Right ventricle myocardium superior (tissue), 1 donor: ENCODE measurements around the gene TMEM43. TPM values are rescaled to one million over a fixed set of nuclear protein-coding genes. Genes with fewer than 3 reads are reported as not detected.

Experiments
- ATAC-seq: fragments of 200-7000 bp; cut with Tn5 transposase; one replicate; pipeline ENCODE4 v1.9.1; 2020; ENCODE audit warnings: mild to moderate bottlenecking; ENCODE audit not compliant: poor library complexity
- DNase-seq: peaks from one replicate; pipeline ENCODE4 v3.0.0-alpha.2; 2020
- intact Hi-C: fragments of 100-400 bp; cut with DNase I; formaldehyde crosslinking; loops from one replicate; pipeline ENCODE4 v1.11.2; 2022
- total RNA-seq: library from RNA; stranded (reverse); fragmentation: NEBNext Ultra II Directional; extraction: Animal tissue kit (Norgen Biotek cat#: 25700); gene quantifications from one replicate; pipeline ENCODE4 v1.2.1, GENCODE V29; 2021
- donor health status: DM: no; HTN: yes; CAD: no; lungs with severe emphysema.

The TMEM43 gene
- total RNA-seq, 1 donor from 2014 or later: 32.1 TPM

DNA sequence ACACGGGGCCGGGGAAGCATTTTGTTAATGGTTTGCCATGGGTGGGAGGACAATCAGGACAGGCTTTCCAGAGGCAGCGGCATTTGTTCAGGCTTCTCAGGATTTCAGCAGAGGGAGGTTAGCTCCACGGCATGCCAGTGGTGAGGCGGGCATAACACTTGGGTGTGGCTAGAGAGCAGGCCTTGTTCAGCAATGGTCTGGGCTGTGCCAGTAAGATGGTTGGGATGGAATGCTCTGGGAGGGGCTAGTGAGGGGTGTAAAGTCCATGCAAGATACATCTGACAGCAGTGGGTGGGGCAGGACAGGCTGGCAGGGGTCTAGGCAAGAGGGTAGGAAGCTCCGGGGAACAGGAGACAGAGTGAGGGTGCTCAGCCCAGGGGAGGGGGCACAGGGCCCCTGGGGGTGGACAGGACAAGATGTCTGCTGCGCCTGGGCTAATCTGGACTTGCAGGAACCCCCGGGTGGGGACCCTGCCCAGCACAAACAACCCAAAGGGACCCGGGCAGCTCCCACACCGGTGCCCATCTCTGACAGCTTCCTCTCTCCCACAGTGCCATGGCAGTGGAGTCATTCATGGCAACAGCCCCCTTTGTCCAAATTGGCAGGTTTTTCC lies 8.4 kb downstream of the TMEM43 start:
- no peak for DNase-seq
- intact Hi-C loops: no loop called here
- no peak for ATAC-seq

DNA sequence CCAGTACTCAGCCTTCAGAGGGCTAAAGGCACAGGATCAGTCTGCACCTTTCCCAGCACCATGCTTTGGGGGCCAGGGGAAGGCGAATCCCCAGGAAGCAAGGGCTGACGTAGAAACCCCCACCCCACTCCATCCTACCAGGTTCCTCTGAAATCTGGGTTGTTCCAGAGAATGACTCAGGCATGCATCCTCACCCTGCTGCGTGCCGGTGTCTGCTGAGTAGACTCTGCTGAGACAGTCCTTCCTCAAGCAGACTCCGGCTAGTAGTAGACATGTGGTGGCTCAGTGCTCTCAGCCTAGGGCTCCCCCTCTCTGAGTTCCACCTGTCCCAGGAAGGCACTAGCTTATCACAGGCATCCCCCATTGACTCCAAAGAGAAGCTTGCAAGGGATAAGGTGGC lies 9.0 kb downstream of the TMEM43 start:
- ATAC-seq (no peak), DNase-seq (no peak)
- intact Hi-C loops: no loop called here

DNA sequence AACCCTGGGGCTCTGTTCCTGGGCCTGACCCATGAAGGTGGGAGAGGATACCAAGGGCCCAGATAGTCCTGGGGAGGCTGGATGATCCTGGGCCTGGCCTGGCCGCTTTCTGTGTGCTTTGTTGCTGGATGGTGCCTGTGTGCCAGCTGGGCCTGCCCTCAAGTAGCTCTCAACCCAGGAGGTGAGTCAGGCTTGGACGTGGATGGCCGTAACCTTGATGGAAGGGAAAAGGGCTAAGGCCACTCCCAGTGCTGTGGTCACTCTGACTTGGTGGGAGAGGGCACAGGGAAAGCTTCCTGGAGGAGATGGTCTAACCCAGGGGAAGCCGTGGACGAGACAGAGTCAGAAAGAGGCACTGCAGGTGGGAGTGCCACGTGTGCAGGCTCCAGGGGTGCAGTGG lies 9.4 kb downstream of the TMEM43 start:
- DNase-seq (no peak), ATAC-seq (no peak)
- intact Hi-C loops: no loop called here

DNA sequence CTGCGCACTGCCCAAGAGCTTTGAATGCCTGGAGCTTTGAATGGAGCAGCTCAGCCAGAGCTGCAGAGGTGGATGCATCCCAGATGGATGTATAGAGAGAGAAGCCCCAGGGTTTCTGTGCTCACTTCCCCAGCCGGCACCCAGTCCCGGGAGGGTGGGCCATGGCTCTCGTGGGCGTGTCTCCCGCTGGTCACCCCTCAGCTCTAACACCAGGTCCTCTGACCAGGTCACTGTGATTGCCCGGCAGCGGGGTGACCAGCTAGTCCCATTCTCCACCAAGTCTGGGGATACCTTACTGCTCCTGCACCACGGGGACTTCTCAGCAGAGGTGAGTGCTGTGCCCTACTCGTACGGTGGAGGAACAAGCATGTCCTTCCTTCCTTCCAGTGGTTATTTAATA lies 10.7 kb downstream of the TMEM43 start:
- no peak for DNase-seq
- intact Hi-C loops: no loop called here
- ATAC-seq: no peak

DNA sequence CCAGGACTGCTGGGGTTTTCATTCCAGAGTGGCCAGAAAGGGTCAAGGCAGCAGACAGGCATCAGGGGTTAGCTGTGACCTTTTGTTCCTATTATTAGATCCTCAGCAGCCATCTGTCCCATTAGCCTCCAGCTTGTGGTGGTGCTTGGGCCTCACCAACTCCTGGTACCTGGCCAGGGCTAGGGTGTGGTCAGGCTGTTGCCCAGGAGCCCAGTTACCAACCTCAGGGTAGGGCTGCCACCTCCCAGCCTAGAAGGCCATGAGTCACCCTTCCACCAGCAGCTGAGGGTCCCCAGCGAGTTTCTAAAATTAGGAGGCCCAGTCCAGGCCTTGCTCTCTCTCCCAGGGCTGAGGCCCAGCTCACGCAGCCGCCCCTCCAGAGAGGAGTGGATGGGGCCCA lies 12.2 kb downstream of the TMEM43 start:
- ATAC-seq (peak; percentile 3), DNase-seq (no peak)
- intact Hi-C loops: no loop called here

DNA sequence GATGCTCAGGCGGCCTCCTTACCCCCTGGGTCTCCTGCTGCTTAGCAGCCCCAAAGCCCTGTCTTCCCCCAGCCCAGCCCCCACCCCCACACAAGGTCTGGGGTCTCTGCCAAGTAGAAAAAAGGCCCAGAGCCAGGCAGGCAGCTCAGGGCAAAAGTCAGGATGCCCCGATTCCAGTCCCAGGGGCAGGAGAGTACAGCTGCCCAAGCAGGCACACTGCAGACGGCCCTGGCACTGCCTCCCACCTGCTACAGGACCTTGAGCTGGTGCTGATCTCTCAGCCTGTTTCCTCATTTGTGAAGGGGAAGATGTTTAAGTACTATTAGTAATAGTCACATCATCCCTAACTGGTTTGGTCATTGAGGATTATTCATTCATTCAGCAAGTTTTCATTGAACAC lies 12.6 kb downstream of the TMEM43 start:
- DNase-seq (no peak), ATAC-seq (no peak)
- intact Hi-C loops: no loop called here

DNA sequence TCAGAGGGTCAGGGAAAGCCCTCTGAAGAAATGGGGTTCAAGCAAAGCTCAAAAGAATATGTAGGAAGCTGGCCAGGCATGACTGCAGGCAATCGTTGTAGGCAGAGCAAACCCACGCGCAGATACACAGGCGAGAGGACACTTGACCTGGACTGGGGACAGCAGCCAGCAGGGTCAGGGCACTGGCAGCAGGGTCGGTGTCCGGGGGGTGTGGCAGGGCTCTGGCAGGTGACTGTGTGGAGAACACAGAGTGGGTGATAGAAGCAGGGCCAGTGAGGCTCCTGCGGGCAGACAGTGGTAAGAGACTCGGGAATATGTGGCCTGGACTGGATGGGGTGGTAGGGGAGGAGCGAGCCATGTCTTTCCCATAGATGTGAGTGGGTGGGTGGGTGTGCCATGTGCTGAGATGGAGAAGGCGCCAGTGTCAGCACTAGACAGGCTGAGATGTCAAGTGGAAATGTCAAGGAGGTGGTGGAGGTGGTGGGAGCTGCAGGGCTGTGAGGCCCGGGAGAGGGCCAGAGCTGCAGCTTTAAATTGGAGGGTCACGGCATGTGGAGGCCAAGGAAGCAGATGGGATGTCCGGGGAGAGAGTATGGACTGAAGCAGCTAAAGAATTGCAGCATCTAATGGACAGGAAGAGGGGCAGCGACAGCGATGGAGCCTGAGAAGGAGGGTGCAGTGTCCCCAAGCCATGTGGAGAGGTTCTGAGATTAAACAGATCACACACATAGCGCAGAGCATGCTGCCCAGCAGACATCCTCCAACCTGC lies 13.4 kb downstream of the TMEM43 start:
- ATAC-seq: no peak
- DNase-seq: no peak
- intact Hi-C loops: no loop called here

DNA sequence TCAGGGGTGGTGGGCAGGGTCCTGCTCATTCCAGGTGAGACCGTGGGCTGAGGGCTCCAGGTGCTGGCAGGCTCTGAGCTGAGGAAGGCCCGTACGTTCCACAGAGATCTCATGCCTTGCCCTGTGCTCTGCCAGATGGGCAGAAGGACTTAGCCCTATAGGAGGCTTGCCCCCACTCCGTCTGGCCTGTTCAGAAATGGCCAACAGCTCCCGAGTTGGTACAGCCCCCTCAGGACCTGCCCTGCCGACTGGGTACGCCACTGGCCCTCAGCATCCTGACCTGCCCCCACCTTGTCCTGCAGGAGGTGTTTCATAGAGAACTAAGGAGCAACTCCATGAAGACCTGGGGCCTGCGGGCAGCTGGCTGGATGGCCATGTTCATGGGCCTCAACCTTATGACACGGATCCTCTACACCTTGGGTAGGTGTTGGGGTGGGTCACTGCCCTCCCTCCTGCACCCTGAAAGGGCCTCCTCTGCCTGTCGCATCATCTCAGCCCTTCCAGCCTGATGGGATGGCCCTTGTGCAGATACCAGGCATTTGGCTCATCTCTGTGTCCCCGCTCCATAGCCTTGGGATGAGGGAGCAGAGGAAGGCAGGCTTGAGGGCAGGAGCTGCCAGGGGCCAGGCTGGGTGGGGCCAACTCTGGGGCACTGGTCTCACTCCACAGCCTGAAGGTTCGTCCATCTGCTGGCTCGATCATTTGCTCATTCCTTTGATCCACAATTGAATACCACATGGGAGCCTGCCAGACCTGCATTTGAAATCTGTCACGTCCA lies 14.2 kb downstream of the TMEM43 start:
- no peak for ATAC-seq
- intact Hi-C loops: no loop called here
- DNase-seq: no peak

DNA sequence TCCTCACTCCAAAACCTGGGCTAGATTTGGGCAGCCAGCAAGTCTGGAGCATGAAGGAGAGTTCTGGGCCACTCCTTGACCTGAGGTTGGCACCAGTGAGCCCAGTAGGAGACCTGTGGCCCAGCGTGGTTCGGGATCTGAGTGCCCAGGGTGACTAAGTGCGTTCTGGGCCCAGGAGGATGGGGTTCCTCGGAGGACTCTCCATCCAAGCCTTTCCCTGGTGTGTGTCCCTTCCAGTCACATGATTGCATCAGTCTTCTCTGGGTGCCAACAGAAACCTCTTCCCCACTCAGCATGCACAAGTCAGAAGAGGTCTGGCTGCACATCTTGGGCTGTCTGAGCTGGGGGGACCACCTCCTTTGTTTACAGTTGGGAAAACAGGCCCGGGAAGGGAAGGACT lies 14.9 kb downstream of the TMEM43 start:
- DNase-seq (no peak), ATAC-seq (no peak)
- intact Hi-C loops: no loop called here

DNA sequence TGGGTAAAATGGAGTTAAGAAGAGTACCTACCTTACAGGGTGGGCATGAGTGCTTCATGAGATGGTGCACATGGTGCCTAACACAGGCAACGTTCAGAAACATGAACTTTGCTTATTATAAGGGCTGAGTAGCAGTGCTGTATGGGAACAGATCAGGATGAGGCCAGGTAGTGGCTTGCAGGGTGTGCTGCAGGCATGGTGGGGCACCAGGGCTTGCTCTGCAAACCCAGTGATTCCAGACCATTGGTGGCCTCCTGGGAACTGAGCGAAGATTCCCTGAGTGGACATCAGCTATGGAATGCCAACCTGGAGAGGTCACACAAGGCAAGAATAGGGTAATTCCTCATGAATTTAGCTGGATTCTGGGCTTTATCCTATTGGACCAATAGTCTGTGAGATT lies 15.8 kb downstream of the TMEM43 start:
- DNase-seq: no peak
- intact Hi-C loops: no loop called here
- no peak for ATAC-seq

DNA sequence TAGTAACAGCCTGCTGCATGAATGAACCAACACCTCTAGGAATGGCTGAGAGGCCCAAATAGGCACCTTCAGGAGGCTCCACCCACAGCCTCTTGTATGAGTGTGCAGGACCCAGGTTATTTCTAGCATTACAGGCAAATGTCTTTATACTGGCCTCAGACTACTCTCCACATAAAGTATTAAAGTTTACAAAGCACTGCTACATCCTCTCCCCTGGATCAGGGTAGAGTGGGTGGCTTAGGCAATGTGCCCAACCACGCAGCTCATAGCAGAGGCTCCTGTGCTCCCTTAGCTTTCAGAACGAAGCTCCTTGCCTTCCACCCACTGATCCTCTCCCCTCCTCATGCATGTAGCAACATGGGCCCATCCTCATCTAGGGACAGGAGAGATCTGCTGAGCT lies 16.3 kb downstream of the TMEM43 start:
- DNase-seq: no peak
- no peak for ATAC-seq
- intact Hi-C loops: no loop called here

DNA sequence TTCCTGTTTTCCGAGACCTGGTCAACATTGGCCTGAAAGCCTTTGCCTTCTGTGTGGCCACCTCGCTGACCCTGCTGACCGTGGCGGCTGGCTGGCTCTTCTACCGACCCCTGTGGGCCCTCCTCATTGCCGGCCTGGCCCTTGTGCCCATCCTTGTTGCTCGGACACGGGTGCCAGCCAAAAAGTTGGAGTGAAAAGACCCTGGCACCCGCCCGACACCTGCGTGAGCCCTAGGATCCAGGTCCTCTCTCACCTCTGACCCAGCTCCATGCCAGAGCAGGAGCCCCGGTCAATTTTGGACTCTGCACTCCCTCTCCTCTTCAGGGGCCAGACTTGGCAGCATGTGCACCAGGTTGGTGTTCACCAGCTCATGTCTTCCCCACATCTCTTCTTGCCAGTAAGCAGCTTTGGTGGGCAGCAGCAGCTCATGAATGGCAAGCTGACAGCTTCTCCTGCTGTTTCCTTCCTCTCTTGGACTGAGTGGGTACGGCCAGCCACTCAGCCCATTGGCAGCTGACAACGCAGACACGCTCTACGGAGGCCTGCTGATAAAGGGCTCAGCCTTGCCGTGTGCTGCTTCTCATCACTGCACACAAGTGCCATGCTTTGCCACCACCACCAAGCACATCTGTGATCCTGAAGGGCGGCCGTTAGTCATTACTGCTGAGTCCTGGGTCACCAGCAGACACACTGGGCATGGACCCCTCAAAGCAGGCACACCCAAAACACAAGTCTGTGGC lies 16.9 kb downstream of the TMEM43 start:
- ATAC-seq (peak; percentile 61), DNase-seq (peak; percentile 66)

DNA sequence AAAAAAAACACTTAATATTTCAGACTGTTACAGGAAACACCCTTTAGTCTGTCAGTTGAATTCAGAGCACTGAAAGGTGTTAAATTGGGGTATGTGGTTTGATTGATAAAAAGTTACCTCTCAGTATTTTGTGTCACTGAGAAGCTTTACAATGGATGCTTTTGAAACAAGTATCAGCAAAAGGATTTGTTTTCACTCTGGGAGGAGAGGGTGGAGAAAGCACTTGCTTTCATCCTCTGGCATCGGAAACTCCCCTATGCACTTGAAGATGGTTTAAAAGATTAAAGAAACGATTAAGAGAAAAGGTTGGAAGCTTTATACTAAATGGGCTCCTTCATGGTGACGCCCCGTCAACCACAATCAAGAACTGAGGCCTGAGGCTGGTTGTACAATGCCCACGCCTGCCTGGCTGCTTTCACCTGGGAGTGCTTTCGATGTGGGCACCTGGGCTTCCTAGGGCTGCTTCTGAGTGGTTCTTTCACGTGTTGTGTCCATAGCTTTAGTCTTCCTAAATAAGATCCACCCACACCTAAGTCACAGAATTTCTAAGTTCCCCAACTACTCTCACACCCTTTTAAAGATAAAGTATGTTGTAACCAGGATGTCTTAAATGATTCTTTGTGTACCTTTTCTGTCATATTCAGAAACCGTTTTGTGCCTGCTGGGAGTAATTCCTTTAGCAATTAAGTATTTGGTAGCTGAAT lies 17.9 kb downstream of the TMEM43 start:
- no peak for DNase-seq
- ATAC-seq: no peak
- intact Hi-C loops: no loop called here

More for the DNA sequence above, 16.9 kb downstream of the TMEM43 start:
- intact Hi-C loops: no loop called here

DNA sequence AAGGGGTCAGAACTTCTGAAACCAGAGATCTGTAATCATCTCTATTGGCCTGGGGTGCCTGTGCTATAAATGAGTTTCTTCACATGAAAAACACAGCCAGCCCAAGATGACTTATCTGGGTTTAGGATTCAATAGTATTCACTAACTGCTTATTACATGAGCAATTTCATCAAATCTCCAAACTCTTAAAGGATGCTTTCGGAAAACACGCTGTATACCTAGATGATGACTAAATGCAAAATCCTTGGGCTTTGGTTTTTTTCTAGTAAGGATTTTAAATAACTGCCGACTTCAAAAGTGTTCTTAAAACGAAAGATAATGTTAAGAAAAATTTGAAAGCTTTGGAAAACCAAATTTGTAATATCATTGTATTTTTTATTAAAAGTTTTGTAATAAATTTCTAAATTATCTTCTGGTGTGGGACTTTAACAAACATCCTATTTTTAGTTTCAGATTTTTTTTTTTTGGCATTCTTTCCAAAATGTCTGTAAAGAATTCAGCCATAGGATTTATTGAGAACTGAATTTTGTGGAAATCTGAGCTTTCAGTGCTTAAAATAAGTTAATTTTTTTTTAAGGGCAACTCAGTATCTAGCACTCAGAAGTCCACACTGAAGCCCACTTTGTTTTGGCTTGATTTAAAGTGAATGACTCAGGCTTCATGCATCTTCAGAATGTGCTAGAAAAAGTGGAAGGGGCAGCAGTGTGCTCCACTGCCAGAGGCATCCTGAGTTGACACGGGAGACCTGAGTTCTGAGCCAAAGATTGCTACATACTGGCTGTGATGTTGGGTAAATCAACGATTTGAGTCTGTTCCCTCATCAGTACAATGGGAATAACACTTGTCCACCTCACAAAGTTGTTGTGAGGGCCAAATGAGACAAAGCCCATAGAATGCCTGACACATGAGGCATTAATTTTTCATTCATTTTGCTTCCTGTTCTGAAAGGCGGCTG lies 18.7 kb downstream of the TMEM43 start:
- intact Hi-C loops: no loop called here
- ATAC-seq (peak; percentile 69), DNase-seq (peak; percentile 58)

DNA sequence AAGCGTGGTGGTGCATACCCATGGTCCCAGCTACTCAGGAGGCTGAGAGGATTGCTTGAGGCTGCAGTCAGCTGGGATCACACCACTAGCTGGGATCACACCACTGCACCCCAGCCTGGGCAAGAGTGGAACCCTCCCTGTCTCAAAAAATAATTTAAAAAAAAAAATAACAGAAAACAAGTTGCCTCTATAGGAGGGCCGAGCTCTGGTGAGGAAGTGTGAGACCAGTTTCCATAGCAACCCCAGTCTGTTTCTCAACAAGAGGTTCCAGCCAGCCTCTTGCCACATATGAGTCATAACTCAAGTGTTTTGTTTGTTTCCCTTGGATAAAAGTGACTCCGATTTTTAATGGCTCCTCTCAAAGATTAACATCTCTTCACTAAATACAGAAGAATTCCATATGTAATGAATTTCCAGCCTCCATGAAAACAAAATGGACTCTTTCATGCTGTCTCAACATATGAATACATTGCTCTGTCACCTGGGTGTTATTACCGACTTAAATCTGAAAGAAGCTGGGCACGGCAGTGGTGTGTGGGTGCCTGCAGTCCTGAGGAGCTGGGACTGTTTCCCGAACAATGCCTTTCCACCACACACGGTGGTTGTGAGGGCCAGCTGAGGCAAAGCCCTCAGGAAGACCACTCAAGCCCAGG lies 19.7 kb downstream of the TMEM43 start:
- intact Hi-C loops: no loop called here
- DNase-seq (peak; percentile 64), ATAC-seq (peak; percentile 85)

DNA sequence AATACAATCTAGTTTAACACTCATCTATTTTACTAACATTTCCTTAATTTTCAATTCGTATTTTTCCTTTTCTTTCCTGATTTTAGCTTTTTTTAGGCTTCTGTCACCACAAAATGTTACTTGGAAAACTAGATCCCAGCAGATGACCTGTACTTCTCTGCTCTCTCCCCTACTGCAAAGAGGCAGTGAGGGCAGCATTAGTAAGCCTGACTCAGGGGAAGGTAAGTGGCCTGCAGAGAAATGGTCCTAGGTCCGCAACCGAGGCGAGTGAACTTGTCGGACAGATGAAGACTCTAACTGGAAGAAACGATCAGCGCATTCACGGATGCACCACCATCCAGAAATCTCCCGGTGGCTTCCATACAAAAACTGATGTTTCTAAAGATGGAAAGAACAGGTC lies 20.4 kb downstream of the TMEM43 start:
- DNase-seq (no peak), ATAC-seq (no peak)
- intact Hi-C loops: no loop called here
